ENCODE measurements around the gene NIP7.

DNA sequence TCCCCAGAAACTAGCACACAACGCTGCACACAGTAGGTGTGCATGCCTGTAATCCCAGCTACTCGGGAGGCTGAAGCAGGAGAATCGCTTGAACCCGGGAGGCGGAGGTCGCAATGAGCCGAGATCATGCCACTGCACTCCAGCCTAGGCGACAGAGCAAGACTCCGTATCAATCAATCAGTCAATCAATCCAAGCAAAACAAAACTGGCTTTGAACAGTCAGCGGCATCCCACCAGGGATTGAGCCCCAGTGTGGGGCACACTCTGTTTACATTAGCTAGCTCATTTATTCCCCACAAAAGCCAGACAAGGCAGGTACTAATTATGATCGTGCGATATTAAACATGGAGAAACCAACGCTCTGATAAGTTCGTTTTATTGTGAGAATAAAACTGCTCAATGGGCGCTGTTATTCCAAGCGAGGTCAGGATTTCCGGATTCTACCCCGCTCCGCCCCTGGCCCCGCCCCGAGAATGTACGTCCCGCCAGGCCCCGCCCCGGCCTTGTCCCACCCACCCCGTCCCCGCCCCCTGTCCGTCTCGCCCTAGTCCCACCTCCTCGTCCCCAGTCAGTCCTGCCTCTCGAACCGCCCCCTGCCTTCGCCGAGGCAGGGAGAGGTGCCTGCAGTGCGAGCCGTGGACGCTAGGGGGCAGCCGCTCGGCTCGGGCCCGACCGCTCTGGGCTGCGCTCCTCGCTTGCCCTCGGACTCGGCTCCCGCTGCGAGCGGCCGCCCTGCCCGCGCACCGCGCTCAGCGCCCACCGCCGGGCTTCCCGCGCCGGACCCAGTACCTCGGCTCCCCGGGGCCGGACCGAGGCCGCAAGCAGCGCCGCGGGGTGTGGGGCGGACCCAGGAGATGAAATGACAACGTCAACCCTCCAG, 28.7 kb upstream of the NIP7 start, which contains the start of gene VPS4A:
- no peak for TF ChIP-seq EZH2phosphoT487 (IDR thresholded peaks at IDR 0.05; ENCODE audit: borderline replicate concordance, low read length)
- peak; percentile 70 for TF ChIP-seq CTCF (IDR thresholded peaks at IDR 0.05; ENCODE audit: low read depth, low read length, poor library complexity, severe bottlenecking)

Measured in DOHH2 (cell line).